HG03045 (cell line): Measurements from ENCODE around the gene DCP1B.
"Not testable (repeated sequence)": the region's sequence is repeated elsewhere in the genome, so short reads cannot be mapped to it uniquely, and the experiment has no call there.

ENCODE experiments used
- ATAC-seq: cut with Tn5 transposase; IDR thresholded peaks from one replicate; pipeline ENCODE4 v1.9.1; 2021; ENCODE audit warnings: mild to moderate bottlenecking, moderate library complexity; ENCODE audit not compliant: unreplicated experiment

The DCP1B gene

DNA sequence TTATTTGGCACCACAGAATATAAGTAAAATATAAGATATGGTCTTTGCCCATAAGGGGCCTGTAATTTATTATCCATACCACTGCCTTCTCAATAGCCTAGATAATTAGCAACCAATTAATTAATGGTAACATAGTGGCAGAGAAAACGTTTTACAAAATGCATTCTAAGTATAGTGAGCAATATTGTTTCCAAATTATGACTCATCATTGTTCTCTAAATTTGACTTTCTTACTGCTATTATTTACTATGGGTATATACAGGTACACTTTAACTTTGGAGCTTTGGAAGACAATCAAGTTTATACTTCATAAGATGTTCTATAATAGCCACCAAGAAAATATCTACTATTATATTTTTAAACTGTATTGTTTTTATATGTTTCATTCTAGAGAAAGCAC lies 26.7 kb downstream of the DCP1B start:
- ATAC-seq = no peak

DNA sequence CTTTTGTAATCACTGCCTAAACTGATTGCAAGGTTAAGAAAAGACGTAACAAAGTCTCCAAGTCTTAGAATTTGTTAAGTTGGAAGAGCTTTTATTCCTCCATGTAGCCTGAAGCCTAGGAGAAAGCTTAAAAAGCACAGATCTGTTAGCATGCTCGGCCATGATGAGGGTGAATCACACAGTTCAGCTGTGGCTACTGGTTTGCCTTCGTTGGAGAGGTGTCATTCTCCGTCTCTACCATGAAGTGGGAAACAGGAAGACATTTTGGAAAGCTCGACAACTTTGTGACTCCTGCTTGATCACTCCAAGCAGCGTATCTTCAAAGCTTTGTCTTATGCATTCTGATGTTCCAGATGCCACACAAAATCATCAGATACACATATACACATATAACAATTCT lies 27.1 kb downstream of the DCP1B start:
- ATAC-seq = no peak

DNA sequence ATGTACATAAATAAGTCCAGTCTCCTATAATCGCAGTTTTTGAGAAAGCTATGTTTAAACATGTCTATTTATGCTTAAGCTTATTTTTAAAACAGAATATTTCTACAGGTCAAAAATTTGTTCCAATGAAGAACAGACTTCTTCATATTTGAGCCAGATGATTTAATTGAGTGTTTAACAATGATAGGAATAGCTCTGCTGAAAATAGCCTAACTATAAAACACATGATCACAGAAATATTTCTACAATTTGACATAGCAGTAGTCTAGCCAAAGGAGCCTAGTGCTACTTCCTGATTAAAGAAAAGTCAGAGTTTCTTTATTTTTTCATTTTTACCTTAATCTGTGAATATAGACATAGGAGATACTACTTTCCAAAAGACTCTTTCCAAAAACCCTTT lies 29.4 kb downstream of the DCP1B start:
- no peak for ATAC-seq

DNA sequence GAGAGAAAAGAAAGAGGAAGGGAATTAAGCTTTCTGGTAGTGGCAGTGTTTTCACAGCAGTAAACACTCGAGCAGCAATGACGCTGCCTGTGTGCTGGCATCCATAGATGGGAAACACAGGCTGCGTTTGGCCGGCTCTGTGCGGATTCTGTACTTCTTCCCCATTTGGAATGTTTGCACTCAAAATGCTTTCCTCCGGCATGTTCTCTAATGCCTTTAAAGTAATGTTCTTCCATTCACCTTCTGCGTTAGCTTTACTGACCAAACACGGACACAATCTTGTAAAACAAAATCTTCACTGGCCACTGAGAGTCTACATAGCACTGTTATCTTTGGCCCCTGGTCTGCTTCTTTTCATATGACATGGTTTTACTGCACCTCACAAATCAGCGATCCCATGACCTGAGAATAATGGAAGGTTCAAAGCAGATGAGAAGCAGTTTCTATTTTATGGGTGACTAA lies 31.4 kb downstream of the DCP1B start:
- ATAC-seq = no peak

DNA sequence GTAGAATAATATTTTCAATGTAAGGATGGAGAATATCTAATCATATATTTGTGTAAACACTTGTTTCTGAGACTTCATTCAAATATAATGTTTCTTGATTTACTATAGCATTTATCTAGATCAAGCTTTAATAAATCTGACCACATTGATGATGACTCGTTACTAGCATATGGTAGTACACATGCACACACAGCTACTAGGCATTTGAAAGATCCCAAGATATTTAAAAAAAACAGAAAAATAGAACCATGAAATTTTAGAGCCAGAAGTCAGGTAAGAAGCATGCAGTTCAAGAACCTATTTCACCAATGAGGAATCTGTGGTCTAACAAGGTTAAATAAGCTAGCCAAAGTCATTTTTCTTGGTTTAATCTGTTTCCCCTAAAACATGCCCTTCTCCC lies 32.0 kb downstream of the DCP1B start:
- ATAC-seq = no peak

DNA sequence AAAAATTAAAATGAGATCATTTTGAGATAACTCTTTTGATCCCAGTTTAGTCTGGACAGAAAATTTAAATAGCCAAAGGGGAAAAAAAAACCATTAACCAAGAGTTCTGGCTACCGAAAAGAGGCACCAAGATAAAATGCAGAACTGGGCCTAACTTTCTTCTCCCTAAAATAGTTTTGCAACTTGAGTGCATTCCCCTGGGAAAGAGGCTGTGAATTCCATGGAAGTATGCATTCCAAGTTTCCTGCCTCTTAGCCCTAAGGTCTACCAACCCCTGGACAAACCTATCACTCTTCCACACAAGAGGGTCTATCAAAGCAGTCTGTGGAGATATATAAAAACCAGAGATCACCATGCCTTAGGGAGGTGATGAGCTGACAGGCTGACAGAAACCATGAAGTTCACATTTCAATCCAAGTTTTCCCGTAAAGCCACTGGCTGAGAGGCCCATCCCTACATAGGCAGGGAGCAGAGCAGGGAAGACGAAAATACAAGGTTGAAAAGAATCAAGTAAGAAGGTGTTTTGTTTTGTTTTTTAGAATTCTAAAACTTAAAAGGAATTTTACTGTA lies 33.8 kb downstream of the DCP1B start:
- ATAC-seq = no peak

DNA sequence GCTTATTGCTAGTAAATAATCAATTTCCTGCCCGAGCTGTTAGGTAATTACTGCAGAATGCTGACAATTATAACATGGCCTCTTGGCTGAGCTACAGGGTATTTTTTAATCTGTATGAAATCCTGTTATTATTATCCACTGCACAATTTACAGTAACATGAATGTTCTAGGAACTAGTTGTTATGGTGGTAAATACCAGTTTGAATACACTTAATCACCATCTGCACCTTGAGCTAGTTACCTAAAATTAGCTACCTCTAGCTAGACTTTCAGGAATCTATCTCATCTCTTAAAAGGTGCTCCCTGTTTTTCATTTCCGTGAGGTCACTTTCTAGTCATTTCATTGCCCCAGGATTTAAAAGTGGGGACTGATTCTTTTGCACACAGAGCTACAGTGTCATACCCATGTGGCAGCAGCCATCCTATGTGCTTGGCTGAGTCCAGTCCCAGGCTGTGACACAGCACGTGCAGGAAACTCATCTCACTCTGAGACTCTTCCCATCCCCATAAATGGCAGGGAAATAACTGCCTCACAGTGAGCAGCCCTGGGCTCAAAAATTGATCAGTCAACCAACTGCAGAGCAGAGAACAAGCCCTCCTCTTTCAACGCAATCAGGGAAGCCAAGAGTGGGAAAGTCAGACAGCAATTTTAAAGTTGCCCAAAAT lies 37.6 kb downstream of the DCP1B start:
- ATAC-seq = no peak

DNA sequence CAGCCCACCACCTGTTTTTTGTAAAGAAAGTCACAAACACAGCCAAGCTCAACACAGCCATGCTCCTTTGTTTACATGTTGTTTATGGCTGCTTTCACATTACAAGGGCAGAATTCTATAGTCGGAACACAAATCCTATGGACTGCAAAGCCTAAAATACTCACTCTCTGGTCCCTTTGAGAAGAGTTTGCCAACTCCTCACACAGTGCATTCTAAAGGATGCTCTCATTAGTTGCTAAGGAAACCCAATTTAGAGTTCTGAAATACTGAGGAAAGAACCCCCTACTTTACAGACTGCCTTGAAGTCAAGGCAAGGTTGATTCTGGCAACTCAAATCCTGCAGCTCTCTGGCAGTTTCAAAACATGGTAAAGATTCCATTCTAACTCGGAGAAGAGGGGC lies 38.3 kb downstream of the DCP1B start:
- no peak for ATAC-seq

DNA sequence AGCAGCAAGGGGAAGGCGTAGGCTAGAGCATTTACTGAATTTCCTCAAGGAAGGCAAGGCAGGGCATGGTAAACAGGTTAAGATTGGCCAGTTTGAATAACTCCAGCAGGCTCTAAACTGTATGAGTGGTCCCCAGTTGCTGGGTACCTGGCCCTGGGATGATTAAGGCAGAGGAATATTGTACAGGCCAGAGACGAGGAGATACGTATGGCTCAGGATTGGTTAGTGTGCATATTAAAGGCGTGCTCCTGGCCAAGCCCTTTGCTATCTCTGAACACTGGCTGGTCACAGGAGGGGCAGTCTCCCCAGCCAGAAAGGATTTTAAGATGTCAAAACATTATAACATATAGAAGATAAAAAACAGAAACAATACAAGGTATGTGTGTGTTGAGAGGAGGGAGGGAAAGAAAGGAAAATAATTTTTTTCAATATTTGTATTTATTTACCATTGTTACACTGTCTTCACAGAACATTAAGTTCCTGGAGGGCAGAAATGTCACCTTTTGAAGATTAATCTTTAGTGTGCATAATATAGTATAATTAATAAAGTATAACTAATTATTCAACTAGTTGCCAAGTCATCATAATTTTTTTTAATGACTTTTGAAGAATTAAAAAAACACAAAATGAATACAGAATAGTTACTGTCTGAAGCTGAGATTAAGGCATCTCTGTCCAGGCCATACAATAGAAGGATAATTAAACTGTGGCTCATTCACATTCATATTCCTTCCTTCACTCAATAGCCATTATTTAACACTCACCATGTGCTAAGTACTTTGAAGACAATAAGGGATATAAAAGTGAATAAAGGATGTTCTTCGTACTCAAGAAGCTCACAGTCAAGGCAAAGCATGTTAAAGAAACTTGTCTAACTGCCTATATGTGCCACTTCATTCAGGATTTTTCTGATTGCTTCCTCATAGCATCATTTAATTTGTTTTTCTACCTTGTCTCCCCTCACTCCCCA lies 41.9 kb downstream of the DCP1B start:
- ATAC-seq = no peak

DNA sequence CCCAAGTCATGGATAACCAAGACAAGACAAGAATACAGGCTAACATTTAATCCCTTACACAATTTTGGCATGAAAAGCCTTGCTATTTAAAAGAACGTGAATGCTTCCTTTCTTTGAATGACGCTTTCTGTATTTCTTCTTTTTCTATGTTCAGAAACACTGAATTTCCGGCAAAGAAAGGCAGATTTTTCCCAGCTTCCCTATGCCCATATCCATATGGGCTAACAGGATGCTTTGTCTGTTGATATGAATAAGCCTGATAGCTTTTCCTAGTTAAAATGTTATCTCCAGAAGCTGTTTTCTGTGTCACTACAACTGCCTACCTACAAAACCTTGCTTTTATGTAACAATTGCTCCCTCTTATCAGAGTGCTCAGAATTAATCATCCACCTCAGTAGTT lies 47.5 kb downstream of the DCP1B start:
- no peak for ATAC-seq

DNA sequence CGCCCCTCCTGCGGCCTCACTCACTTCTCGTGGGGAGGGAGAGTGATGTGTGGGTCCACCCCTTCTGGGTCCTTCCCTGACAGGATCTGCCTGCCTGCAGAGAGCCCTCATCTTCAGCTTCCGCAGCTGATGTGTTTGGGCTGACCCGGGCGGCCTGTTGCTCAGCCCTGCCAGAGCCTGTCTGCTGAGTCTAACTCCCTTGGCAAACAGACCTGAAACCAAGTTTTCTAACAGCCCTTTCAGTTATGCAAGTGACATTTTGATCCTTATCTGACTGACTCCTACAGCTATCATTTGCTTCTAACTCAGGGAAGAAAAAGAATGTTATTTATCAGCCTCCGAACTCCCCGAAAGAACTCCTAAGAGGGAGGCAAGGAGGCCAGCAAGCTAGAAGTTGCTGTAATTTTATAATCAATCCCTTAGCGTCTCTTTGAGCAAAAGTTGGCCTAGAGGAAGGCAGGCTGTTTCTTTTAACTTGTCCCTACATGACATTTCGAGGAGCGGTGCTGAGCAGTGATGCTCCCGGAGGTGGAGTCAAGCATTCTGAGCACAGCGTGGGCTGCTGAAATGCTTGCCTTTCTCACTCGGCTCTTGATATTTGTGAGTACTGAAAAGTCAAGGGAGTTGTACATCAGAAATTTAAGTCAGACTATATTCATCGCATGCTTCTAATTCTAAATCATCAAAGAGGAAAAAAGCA lies 54.3 kb downstream of the DCP1B start:
- no peak for ATAC-seq

DNA sequence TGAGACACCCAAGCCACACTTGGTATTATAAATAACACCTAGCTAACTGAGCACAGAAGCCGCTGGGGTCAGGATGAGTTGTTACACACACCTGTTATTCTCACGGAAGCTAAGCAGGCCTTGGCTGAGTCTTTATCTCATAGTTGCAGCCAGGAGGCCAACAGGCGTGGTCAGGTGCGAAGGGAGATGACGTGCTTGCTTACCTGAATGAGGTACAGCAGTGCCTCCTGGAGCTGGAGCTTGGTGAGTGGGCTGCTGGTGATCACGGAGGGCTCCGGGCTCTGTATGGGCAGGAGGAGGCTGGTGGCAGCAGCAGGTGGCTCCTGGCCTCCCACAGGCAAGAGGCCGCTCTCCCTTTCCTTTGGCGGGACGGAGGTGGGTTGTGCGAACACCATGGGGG lies 55.4 kb downstream of the DCP1B start:
- no peak for ATAC-seq

DNA sequence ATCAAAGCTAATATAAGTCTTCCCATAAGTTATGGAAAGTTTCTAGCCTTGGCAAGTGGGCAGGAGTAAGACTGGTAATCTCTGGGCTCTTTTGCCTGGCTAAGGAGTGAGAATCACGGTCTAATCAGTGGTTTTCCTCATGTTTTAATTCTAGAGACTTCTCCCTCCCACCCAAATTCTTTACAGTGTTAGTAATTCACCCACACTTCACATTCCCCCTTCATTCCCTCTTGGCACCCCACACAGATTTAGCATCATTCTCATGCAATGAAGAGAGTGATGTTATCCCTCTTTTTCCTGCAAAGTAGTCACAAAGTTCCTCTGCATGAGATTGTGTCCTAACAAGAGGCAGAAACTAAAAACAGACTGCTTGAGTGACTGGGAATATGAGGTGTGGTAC lies 57.2 kb downstream of the DCP1B start:
- ATAC-seq = no peak

DNA sequence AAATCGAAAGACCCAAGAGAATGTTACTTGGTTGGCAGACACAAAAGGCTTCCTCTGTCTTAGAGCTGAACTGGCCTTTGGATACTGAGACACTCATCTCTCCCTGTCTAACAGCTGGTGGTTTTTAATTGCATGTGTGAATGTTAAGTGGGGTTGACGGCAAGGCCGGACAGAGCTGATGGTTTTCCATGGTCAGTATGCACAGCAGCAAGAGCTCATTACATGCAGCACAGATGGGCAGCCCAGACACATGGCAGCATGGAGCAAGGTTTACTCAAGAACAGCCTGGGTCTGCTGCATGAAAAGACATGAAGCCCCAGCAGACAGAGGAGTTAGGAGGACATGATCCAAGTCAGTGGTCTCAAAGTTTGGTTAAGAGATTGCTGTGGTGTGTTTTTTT lies 58.0 kb downstream of the DCP1B start:
- ATAC-seq = no peak

DNA sequence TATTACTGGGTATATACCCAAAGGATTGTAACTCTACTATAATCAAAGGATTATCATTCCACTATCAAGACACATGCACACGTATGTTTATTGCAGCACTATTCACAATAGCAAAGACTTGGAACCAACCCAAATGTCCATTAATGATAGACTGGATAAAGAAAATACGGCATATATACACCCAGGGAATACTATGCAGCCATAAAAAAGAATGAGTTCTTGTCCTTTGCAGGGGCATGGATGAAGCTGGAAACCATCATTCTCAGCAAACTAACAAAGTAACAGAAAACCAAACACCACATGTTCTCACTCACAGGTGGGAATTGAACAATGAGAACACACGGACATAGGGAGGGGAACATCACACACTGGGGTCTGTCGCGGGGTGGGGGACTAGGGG lies 58.8 kb downstream of the DCP1B start:
- not testable (repeated sequence) for ATAC-seq

DNA sequence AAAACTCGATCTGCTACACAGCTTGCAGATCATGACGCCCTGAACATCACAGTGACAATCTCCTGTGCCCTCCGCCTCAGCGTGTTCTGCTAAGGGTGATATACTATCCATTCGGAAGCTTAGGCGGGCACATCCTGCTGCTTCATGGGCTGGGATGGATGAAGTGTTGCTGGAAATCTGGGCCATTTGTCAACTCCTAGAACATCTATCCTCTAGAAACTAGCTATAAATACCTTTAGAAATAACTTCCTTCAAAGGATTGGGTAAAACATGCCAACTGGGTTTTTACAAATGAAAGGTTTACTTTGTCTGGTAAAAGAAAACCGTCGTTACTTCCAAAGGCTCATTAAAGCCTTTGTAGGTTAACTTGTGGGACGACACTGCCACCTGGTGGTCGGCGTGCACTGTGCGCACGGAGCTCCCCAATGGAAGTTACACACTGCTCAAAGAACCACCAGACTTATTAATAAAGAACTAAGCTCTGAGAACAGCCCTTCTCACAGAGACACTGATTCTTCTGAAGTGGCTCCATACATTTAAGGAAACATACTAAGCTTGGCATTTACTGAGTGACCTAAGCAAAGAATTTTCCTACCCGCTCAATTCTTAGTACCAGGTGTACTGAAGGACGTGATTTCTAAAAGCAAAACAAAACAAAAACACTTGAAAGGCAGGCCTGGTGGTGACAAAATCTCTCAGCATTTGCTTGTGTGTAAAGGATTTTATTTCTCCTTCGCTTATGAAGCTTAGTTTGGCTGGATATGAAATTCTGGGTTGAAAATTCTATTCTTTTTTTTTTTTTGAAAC lies 64.3 kb downstream of the DCP1B start:
- no peak for ATAC-seq

DNA sequence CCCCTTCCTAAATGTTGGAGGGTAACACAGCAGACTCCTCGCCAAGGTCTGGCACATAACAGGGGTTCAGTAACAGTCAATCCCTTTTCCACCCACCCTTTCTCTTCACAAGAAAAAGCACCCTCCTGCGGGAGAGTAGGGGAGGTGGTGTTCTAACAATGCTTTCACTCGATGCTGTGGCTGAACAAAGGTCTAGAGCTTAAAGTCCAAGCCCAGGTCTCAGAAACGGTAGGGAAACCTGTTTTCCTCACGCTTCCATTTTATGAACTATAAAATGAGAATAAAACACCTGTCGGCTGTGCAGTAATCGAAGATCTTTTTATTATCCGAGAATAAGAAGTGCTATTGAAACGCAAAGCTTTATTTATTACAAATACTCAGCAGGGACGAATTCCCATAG lies 64.9 kb downstream of the DCP1B start:
- ATAC-seq = no peak

DNA sequence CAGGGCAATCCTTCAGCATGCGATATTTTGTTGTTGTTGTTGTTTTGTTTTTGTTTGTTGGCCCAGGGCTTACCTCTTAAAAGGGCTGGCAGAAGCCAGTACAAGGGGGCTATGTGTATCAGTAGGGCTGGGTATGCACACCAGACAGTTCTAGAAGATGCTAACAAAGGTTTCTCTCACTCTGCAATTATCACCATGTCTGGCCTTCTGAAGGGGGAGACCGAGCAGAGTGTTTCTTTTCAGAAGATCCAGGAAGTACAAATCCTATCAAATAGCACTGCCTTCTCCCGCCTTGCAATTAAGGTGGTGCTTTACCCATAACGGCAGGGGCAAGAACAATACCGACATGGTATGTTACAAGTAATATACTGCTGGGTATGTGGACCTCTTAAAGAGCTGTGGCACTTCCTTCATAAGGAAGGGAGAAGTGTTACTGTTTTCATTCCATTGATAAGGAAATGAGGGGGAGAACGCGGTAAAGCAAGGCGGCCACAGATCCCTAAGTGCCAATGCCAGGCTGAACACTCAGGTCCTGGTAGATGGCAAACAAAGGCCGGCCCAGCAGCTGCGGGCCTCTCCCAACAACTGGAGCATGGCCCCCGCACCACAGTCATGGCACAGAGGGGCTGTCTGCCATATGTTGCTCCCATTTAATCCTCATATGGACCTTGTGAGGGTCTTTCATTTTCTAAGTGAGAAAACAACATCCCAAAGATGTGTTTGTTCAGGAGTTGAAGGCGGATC lies 66.6 kb downstream of the DCP1B start:
- no peak for ATAC-seq

DNA sequence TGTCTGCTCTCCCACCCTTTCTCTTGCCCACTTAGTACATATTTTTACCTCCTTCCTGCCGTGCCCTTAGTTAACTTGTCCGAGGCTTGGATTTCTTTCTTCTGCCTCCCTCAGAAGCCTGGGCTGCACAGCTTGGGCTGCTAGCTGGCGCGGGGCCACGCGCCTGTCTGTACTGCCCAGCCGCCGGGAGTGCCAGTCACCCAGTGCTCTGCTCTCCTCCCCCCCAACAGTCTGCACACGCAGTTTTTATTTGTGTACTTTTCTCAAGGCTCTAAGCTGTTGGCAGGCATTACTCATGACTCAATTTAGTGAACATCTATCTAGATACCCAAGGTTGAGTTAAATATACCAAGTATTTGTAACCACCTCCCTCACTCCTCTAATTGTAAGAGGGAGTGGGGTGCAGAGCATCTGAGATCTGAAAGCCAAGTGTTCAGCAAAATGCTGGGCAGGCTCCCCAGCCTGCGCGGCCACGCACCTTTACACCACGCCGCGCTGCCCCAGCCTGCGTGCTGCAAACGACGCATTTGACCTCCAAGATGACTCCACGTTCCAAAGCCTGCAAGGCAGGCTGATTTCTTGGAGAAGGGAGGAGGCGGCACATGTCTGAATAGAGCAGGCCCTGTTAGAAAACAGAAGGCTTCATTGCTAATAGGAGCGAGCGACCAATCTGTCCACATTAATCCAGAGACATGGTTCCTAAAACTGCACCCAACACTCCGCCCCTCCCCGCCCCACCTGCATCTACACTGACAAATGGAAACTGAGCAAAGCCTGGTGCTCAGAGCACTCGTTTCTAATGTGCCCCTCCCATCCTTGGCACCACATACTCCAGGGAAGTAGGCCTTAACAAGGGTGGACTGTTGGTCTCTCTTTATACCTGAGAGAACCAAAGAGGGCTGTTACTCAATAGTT lies 67.6 kb downstream of the DCP1B start:
- ATAC-seq = no peak
